ENCODE data around the gene DTX2. TPM values are rescaled to one million over a fixed set of nuclear protein-coding genes. Genes with fewer than 3 reads are reported as not detected.
A peak's percentile ranks its signal among the peaks of the same experiment; 100 is the strongest.
"Not testable (repeated sequence)": the region's sequence is repeated elsewhere in the genome, so short reads cannot be mapped to it uniquely, and the experiment has no call there.

The DTX2 gene
- total RNA-seq, 4 donors from 2014 or later = 14.8 to 23.2 (median 18.8) TPM

GRCh38 chr7:76480403-76481253, 19.1 kb downstream of the DTX2 start:
- ATAC-seq; intact Hi-C loops (cut with DNase I; ENCODE audit: low total_unique reads); in situ Hi-C loops (cut with MboI; ENCODE audit: low sequenced_read_pairs in 4 of 4): not testable (repeated sequence)

DNA sequence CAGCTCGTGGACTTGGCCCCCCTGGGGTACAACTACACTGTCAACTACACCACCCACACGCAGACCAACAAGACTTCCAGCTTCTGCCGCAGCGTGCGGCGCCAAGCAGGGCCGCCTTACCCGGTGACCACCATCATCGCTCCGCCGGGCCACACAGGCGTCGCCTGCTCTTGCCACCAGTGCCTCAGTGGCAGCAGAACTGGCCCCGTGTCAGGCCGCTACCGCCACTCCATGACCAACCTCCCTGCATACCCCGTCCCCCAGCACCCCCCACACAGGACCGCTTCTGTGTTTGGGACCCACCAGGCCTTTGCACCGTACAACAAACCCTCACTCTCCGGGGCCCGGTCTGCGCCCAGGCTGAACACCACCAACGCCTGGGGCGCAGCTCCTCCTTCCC, 21.2 kb downstream of the DTX2 start:
- H3K9me3 ChIP-seq; H3K36me3 ChIP-seq; DNase-seq; H3K4me1 ChIP-seq; ATAC-seq; H3K4me3 ChIP-seq; H3K27ac ChIP-seq; intact Hi-C loops (cut with DNase I; ENCODE audit: low total_unique reads); H3K27me3 ChIP-seq; in situ Hi-C loops (cut with MboI; ENCODE audit: low sequenced_read_pairs in 4 of 4): not testable (repeated sequence)

More at GRCh38 chr7:76480403-76481253, 19.1 kb downstream of the DTX2 start:
- H3K9me3 ChIP-seq, H3K27ac ChIP-seq, H3K27me3 ChIP-seq, DNase-seq, H3K4me1 ChIP-seq, H3K36me3 ChIP-seq, H3K4me3 ChIP-seq: not testable (repeated sequence)

DNA sequence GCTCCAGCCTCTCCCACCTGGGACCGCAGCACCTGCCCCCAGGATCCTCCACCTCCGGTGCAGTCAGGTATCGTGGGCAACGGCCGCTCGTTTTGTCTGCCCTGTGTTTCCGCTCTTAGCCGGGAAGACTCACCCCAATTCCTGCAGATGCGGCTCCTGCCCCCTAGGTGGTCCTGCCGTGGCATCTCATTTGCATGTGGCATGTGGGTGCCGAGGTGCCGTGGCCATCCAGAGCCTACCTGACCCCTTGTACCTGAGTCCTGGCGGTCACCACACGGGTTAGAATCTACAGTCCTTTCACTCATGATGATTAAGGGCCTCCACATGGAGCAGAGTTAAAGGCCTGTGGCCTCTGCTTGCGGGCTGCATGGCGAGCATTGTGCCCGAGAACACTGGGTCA, 21.6 kb downstream of the DTX2 start:
- H3K4me3 ChIP-seq; H3K36me3 ChIP-seq; in situ Hi-C loops (cut with MboI; ENCODE audit: low sequenced_read_pairs in 4 of 4); H3K27ac ChIP-seq; intact Hi-C loops (cut with DNase I; ENCODE audit: low total_unique reads); ATAC-seq; H3K27me3 ChIP-seq; H3K4me1 ChIP-seq; DNase-seq; H3K9me3 ChIP-seq: not testable (repeated sequence)

DNA sequence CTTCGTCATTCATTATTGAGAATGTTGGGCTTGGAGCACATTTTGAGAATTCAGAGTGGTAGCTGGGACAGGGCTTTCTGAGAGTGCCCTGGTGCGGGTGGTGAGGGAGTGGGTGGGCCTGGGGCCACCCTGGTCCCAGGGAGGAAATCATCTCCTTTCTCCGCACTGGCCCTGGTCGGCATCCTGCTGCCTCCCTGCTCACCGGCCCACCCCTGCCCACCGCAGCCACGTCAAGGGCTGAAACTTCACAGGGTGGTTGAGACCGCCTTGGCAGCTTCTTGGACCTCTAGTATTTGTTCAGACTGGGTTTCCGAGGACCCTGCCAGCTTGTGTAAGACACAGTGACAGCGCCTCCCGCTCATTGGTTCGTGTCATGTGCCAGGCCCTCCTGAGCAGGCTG, 22.9 kb downstream of the DTX2 start:
- H3K27me3 ChIP-seq; H3K36me3 ChIP-seq; H3K4me3 ChIP-seq; ATAC-seq; intact Hi-C loops (cut with DNase I; ENCODE audit: low total_unique reads); H3K9me3 ChIP-seq; H3K4me1 ChIP-seq; DNase-seq; in situ Hi-C loops (cut with MboI; ENCODE audit: low sequenced_read_pairs in 4 of 4); H3K27ac ChIP-seq: not testable (repeated sequence)

DNA sequence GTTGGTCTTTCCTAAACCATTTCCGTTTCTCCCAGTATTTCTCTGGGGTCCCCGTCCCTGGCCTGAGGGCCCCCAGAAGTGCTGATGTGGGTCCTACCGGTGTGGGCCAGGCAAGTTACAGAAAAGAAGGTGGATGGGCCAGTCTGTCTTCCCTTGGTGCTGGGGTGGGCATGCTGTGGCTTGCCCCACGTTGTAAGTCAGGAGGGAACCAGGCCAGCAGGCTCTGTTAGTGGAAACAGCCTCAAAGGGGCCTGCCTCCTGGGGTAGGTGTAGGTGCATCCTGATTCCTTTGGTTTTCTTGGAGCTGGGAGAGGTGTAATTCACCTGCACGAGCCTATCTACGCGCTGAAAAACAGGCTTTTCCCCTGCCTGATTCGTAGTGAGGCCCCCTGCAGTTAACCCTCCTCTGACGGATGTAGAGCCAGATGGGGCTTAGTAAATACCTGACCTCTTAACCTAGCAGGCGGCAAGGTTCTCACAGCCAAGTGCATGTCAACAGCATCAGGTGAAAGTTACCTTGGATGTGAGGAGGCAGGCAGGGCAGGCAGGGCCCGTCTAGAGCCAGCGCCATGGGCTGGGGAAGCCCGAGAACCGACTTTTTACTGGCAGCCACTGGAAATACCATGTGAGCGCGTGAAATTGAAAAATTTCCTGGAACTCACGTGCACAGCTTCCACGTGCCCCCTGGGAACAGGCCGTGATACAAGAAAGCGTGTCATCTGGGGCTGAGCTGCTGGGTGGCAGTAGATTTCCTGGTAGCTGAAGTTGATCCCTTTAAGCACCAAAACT, 24.5 kb downstream of the DTX2 start:
- H3K36me3 ChIP-seq; H3K9me3 ChIP-seq; intact Hi-C loops (cut with DNase I; ENCODE audit: low total_unique reads); H3K27me3 ChIP-seq; H3K27ac ChIP-seq; H3K4me1 ChIP-seq; ATAC-seq; H3K4me3 ChIP-seq; in situ Hi-C loops (cut with MboI; ENCODE audit: low sequenced_read_pairs in 4 of 4); DNase-seq: not testable (repeated sequence)

DNA sequence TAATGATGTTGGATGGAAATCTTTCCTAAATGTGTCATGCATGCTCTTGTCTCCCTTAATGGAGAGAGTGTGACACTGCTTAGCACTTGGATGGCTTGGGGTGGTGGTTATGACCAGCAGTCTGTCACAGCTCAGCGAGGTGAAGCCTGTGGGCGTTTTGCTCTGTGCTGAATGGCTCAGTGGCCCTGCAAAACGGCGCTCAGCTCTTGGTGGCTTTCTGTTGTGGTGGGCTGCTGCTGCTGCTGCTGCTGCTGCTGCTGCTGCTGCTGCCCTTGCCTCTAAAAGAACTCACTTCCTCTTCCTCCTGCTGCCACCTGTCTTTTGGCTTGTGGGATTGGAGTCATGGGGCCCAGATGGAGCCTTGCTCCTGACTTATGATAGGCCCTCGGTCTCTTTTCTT, 25.1 kb downstream of the DTX2 start:
- H3K27ac ChIP-seq; in situ Hi-C loops (cut with MboI; ENCODE audit: low sequenced_read_pairs in 4 of 4); H3K9me3 ChIP-seq; intact Hi-C loops (cut with DNase I; ENCODE audit: low total_unique reads); H3K4me3 ChIP-seq; H3K4me1 ChIP-seq; H3K27me3 ChIP-seq; H3K36me3 ChIP-seq; DNase-seq: not testable (repeated sequence)
- peak in 1 of 2 donors; percentile 33 for ATAC-seq

- H3K9me3 ChIP-seq; DNase-seq; intact Hi-C loops (cut with DNase I; ENCODE audit: low total_unique reads); H3K36me3 ChIP-seq; ATAC-seq; H3K4me1 ChIP-seq; in situ Hi-C loops (cut with MboI; ENCODE audit: low sequenced_read_pairs in 4 of 4); H3K27me3 ChIP-seq; H3K27ac ChIP-seq; H3K4me3 ChIP-seq: not testable (repeated sequence)
Observed at GRCh38 chr7:76487969-76488368, 26.5 kb downstream of the DTX2 start.

- H3K9me3 ChIP-seq; H3K4me3 ChIP-seq; DNase-seq; H3K36me3 ChIP-seq; H3K27ac ChIP-seq; H3K27me3 ChIP-seq; in situ Hi-C loops (cut with MboI; ENCODE audit: low sequenced_read_pairs in 4 of 4); ATAC-seq; intact Hi-C loops (cut with DNase I; ENCODE audit: low total_unique reads); H3K4me1 ChIP-seq: not testable (repeated sequence)
Observed at GRCh38 chr7:76492139-76492538, 30.6 kb downstream of the DTX2 start.

DNA sequence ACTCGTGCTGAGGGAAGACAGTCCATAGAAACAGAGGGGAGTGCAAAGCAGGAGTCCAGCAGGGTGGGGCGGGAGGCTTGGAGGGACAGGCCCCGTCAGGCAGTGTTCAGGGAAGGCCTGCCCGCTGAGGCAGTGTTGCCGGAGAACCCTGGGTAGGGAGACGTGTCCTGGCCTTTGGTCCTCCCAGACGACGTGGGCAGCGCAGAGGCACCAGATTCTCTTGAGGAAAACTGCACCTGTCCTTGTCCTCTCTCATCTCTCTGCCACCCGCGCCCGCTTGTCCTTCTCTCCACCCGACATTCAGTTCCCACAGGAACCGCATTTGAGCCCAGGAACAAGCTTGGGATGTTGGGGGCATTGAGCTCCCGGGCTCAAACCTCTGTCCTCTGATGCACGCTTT, 34.2 kb downstream of the DTX2 start:
- H3K27me3 ChIP-seq; H3K27ac ChIP-seq; in situ Hi-C loops (cut with MboI; ENCODE audit: low sequenced_read_pairs in 4 of 4); H3K36me3 ChIP-seq; H3K4me3 ChIP-seq; DNase-seq; ATAC-seq; H3K4me1 ChIP-seq; intact Hi-C loops (cut with DNase I; ENCODE audit: low total_unique reads); H3K9me3 ChIP-seq: not testable (repeated sequence)

- in situ Hi-C loops (cut with MboI; ENCODE audit: low sequenced_read_pairs in 4 of 4); H3K4me1 ChIP-seq; H3K27me3 ChIP-seq; H3K4me3 ChIP-seq; H3K9me3 ChIP-seq; H3K36me3 ChIP-seq; intact Hi-C loops (cut with DNase I; ENCODE audit: low total_unique reads); ATAC-seq; DNase-seq; H3K27ac ChIP-seq: not testable (repeated sequence)
Observed at GRCh38 chr7:76497918-76498582, 36.5 kb downstream of the DTX2 start.

DNA sequence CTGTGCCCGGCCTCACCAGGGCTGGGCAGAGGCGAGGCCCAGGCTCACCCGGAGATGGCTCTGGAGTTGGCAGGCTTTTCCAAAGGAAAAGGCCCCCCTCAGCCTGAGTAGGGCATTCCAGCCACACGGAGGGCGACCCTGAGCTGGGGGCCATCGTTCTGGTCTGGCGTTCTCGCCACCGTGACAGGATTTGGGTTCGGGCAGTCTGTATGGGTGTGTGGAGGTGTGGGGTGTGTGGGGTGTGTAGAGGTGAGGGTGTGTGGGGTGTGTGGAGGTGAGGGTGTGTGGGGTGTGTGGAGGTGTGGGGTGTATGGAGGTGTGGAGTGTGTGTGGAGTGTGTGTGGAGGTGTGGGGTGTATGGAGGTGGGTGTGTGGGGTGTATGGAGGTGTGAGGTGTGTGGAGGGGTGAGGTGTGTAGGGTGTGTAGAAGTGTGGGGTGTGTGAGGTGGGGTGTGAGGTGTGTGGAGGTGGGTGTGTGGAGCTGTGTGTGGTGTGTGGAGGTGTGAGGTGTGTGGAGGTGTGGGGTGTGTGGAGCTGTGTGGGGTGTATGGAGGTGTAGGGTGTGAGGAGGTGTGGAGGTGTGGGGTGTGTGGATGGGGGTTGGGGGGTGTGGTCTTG, 37.2 kb downstream of the DTX2 start:
- H3K27ac ChIP-seq; intact Hi-C loops (cut with DNase I; ENCODE audit: low total_unique reads); ATAC-seq; H3K4me3 ChIP-seq; H3K9me3 ChIP-seq; H3K4me1 ChIP-seq; H3K27me3 ChIP-seq; H3K36me3 ChIP-seq; in situ Hi-C loops (cut with MboI; ENCODE audit: low sequenced_read_pairs in 4 of 4); DNase-seq: not testable (repeated sequence)
